ENCODE results near the gene OR52E6.
A peak's percentile ranks its signal among the peaks of the same experiment; 100 is the strongest.

OR52E6 gene

DNA sequence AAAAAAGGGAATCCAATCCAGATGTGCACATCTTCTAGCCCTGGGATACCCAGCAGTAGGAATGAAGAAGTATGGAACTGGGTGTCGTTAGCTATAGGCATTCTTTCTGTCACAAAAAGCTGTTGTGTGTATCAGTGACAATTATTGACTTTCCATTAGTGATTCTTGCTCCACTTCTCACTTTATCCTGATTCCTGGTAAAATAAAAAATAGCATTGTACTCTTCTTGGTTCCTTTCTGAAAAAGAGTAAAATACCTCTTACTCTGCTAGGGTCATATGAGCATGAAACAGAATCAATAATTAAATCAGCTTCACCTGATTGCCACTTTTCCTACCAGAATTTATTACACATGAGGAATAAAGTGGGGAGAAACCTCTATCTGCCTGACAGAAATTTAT lies at the start of gene OR52E6:
Gene OR52E6 (minus strand): TSS at position 101 of the 400 bp plus-strand sequence. CDS start 0 bp downstream, at position 101.
- DNase-seq (ENCODE audit: low read depth in 3 of 3), result no peak

DNA sequence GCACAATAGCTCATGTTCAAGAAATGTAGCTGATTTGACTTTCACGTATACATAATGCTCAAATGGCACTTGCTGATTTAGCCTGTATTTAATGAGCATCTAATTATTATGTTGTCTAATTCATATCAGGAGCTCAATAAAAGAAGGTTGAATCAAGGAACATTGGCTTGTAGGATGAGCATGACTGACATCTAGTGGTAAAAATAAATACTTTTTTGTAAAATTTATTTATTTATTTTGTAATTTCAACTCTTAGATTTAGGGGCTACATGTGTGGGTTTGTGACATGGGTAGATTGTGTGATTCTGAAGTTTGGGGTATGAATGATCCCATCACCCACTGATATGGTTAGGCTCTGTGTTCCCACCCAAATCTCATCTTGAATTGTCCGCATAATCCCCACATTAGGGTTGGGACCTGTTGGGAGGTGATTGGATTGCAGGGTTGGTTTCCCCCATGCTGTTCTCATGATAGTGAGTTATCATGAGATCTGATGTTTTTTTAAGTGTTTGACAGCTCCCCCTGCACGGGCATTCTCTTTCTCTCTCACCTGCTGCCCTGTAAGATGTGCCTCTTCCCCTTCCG lies 49.6 kb upstream of the OR52E6 start:
- DNase-seq (ENCODE audit: low read depth in 3 of 3), result no peak

DNA sequence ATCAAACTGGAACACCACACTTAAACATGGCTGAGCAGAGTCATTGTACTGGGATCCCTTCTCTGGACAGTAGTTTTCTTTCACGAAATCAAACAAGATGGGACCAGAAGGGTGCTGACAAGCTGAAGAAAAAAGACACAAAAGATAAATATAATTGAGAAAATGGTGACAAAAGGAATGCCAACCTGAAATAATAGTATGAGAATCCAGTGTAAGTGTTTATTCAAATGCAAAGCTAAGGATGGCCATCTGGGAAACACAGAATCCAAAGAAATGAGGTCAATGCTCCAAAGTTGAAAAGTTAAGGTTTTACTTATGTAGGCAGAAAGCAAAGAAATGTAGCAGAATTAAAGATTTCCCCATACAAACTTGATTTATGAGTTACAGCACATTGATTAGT lies 46.0 kb upstream of the OR52E6 start:
- no peak for DNase-seq (ENCODE audit: low read depth in 3 of 3)

DNA sequence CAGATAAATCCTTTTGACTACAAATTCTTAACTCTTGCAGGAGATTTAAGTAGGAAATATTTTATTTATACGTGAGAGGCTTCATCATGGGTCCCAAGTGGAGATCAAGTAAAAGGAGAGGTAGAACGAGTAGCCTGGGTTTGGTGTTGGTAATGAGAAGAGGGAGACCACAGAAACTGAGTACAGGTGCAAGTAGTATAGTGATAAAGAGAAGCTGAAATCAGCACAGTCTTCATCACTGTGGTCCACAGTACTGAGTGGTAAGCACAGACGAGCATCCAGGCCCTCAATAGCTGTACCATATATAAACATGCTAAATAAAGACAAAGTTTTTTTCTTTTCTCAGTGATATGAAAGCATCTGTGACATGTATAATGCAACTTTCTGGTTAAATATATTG lies 45.5 kb upstream of the OR52E6 start:
- no peak for DNase-seq (ENCODE audit: low read depth in 3 of 3)

DNA sequence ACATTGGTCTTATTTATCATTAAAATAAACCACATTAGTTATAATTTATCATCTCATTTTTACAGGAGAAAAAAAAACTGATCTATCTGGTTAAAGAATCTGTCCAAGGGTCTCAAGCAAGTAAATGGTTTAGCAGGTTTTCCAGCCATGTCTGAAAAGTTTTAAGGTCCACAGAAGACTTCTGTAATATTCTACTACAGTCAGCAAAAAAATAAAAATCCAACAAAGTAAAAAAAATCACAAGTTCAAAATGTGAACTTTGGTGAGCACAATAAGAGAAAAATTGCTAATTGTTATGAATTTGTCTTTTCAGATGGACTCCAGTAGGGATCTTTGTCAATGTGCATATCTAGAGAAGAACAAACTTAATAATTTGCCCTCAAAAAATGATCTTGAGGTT lies 40.1 kb upstream of the OR52E6 start:
- DNase-seq (ENCODE audit: low read depth in 3 of 3), result no peak

DNA sequence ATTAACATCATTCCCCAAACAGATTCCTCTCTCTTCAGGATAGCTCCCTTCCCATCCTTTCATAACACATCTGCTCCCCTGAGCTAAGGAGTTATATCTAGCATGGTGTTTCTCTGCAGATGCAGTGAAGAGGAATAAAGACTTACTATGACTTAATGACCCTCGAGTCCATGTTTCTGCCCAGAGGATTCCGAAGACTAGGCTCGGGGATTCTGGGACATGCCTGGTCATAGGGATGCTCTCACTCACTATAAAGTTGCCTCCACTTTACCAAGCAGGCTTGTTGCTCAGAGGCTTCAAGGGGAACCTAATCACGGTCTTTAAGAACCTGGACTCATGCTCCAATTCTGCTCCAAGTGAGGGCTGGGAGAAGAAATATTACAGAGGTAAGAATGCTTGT lies 38.6 kb upstream of the OR52E6 start, which contains the start of gene OR52E4:
Gene OR52E4 (plus strand): TSS at position 301 of the 400 bp plus-strand sequence. CDS start 3,664 bp downstream, outside the sequence.
- no peak for DNase-seq (ENCODE audit: low read depth in 3 of 3)

DNA sequence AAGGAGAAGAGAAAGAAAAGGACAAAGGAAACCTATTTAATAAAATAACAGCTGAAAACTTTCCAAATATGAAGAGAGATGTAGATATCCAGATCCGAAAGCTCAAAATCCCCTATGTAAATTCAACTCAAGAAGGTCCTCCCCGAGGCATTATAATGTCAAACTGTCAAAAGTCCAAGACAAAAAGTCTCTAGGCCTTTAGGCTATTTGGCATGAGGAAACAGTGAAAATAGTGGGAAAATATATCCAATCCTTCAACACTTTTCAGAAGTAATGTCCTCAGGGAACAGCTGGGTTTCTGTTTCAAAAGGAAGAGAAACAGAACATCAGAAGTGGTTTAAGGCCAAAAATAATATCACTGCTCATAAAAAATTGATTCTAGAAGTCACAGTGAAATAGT lies 36.9 kb upstream of the OR52E6 start:
- DNase-seq (ENCODE audit: low read depth in 3 of 3), result no peak

DNA sequence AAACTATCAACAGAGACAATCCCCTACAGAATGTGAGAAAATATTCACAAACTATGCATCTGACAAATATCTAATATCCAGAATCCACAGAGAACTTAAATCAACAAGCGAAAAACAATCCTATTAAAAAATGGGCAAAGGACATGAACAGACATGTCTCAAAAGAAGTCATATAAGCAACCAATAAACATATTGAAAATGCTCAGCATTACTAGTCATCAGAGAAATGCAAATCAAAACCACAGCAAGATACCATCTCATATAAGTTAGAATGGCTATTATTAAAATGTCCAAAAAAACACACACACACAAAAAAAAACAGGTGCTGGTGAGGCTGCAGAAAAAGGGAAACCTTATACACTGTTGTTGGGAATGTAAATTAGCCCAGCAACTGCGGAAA lies 24.1 kb upstream of the OR52E6 start:
- DNase-seq (ENCODE audit: low read depth in 3 of 3), result no peak

DNA sequence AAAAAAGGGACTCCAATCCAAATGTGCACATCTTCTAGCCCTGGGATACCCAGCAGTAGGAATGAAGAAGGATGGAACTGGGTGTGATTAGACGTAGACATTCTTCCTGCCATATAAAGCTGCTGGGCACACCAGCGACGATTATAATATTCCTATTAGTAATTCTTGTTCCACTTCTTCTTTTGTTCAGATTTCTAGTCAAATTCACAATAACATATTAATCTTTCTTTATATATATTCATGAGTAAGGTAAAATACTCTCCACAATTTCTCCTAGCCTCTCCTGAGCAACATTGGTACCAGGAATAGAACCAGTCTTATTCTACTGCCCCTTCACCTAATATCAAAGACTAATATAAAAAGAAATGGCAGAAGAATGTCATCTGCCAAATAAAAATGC lies 15.9 kb upstream of the OR52E6 start, which contains the start of gene OR52E8:
Gene OR52E8 (minus strand): TSS at position 101 of the 400 bp plus-strand sequence. CDS start 0 bp downstream, at position 101.
- no peak for DNase-seq (ENCODE audit: low read depth in 3 of 3)

DNA sequence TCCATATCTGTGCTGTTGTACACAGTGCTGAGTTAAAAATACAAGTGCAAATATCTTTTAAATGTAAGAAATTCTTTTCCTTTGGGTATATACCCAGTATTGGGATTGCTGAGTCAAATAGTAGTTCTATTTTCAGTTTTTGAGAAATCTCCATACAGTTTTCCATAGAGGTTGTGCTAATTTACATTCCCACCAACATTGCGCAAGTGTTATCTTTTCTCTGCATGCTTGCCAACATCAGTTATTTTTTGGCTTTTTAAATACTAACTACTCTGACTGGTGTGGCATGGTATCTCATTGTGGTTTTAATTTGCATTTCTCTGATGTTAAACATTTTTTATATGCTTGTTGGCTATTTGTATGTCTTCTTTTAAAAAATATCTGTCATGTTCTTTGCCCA lies 9.3 kb upstream of the OR52E6 start:
- DNase-seq (ENCODE audit: low read depth in 3 of 3), result no peak

DNA sequence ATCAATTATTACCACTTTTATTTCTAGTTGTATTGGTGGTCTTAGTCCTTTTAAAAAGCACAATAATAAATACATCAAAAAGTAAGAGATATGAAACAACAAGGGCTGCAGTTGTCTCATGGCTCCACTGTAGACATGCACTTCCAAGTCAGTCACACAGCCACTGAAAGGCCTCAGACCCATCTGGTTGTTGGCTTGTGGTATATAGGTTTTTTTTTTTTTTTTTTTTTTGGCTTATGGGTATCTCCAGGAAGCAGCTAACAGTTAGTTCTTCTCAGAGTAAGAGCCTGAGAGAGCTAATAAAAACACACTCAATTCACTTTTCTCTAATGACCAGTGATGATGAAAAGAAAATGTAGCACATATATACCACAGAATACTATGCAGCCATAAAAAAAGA lies 6.0 kb upstream of the OR52E6 start:
- no peak for DNase-seq (ENCODE audit: low read depth in 3 of 3)

DNA sequence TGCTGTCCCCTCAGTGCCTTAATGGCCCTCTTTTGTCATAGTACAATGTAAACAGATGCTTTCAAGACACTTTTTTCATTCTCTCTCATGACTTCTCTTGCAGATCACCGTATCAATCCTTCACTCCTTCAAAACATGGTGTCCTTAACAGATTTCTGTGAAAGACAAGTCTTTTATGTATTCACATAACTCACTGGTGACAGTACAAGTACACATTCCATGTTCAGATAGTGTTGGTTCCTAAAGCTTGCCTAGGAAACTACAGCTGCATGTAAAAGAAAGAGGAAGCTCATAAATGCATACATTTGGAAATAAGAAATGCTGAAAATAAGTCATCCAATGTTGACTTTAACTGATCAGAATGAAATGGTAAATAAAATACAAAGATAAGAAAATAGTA lies 5.0 kb upstream of the OR52E6 start:
- no peak for DNase-seq (ENCODE audit: low read depth in 3 of 3)

DNA sequence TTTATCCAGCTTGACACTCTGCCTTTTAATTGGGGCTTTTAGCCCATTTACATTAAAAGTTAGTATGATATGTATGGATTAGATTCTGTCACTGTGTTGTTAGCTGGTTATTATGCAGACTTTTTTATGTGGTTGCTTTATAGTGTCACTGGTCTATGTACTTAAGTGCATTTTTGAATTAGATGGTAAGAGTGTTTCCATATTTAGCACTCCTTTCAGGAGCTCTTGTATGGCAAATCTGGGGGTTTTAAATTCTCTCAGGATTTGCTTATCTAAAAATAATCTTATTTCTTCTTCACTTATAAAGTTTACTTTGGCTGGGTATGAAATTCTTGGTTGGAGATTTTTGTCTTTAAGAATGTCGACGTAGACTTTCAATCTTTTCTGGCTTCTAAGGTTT lies 4.0 kb downstream of the OR52E6 start:
- no peak for DNase-seq (ENCODE audit: low read depth in 3 of 3)

DNA sequence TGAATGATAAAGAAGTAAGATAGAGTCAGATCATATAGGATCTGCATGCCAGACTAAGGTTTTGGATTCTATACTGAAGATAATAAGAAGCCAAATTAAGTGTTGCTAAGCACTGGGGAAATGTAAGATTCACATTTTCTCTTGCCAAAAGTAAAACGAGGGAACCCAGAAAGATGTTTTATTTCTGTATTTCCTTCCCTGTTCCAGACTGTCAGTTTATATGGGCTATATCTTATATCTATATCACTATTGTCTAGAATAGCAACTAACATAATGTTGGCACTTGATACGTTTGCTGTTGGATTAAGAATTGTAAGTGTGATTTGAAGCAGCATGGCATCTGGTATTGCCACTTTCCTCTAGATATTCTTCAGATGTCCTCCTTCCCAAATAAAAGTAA lies 8.3 kb downstream of the OR52E6 start:
- no peak for DNase-seq (ENCODE audit: low read depth in 3 of 3)

DNA sequence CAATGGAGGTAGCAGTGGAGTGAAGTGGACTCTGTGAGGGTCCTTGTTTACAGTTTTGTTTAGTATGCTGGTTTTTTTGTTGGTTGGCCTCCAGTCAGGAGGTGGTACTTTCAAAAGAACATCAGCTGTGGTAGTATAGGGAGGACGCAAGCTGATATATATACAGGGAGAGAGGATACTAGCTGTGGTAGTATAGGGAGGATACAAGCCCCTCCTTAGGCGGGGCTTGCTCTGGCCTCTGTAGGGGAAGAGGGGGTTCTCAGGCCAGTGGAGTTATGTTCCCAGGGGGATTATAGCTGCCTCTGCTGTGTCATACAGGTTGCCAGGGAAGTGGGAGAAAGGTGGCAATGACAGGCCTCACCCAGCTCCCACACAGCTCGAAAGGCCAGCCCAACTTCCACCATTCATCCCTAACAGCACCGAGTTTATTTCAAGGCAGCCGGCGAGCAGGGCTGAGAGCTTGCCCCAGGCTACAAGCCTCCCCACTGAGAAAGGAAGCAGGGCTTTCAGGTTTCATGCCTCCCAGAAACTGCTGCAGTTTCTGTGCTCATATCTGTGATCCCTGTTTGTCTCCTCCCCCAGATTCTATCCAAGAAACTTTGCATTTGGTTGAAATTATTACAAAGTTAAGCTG lies 10.4 kb downstream of the OR52E6 start:
- no peak for DNase-seq (ENCODE audit: low read depth in 3 of 3)

DNA sequence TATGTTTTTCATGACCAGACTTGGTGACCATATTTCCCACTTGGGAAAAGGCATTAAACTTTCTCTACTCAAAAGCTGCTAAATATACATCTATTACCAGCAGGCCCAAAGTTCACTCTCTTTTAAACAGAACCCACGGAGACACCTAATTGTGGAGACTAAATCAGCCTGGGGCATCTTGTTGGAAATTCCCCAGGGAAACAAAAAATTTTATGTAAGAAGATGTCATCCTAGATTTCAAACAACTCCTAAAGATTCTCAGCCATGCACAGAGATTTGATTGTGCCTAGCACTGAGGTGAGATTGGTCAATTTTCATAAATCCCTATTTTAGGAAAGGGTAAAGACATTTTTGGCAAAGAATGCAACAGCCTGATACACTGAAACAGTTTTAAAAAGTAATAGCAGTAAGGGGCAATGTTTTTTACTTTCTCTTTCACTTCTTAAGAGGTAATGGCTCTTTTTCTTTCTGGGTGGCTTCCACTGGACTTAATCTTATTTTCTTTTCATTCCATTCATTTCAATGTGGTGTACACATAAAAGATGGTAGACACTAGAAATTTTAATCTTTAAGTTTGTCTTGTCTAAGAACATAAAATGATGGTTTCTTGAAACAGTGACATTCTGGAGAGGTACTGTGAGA lies 23.3 kb downstream of the OR52E6 start:
- DNase-seq (ENCODE audit: low read depth in 3 of 3), result no peak

DNA sequence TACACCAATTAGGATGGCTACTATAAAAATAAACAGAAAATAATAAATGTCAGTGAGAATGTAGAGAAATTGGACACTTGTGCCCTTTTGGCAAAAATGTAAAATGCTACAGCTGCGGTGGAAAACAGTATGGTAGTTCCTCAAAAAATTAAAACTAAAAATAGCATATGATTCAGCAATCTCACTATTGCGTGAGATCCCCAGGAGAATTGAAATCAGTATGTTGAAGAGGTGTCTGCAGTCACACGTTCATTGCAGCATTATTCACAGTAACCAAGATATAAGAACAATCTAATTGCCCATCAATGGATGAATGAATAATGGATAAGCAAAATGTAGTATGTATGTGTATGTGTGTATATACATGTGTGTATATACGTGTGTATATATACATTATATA lies 26.2 kb downstream of the OR52E6 start:
- no peak for DNase-seq (ENCODE audit: low read depth in 3 of 3)

DNA sequence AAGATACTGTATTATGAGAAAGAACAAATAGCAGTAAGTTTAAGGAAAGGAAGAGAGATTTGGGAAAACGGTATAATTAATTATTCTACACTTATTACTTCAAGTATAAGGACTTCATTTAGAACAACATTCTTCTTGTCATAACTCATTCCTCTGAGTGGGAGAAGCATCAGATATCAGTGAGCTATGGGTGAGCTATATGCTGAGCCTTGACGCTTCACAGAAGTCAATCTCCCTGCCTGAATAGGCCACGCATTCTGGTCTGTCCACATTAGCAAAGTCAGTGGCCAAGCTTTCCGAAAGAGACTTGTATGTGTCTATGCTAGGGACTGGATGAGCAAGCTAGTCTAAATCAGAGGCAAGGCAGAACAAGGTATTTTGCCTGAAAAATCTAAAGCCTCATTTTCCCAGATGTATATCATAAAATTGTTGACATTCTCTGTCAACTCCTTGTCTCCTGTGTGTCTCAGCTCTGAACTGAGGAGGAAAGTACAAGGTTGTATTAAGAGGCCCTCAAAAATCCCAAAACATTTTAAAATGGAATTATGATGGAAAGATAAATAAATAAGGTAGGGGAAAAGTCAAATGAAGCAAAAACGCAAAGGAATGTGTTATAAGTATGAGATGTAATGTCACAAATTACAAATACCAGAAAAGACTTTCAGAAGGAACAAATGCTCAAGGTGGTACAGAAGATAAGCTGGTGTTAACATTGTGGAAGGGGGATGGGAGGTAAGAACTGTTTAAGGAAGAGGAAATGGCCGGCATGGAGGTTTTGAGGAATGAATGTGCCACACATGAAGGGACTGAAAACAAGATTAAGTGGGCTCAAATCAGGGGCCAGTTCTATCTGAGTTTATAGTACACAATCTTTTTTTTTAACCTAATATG lies 31.5 kb downstream of the OR52E6 start:
- no peak for DNase-seq (ENCODE audit: low read depth in 3 of 3)

DNA sequence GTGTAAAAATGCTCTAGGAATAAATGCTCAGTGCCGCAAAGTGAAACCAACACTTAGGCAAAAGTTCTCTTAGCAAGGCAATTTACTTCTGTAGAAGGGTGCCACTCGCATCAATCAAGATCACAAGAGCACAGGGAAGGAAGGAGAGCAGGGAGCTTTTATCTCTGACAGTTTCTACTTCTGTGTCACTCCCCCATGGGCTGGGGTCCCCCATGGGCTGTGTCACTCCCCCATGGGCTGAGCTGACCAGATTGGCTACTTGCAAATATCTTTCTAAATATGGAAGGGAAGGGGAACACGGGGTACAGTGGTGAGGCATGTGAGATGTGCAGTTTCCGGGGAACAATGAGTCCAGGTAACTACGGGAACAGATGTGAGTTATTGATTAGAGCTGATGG lies 32.6 kb downstream of the OR52E6 start:
- no peak for DNase-seq (ENCODE audit: low read depth in 3 of 3)

DNA sequence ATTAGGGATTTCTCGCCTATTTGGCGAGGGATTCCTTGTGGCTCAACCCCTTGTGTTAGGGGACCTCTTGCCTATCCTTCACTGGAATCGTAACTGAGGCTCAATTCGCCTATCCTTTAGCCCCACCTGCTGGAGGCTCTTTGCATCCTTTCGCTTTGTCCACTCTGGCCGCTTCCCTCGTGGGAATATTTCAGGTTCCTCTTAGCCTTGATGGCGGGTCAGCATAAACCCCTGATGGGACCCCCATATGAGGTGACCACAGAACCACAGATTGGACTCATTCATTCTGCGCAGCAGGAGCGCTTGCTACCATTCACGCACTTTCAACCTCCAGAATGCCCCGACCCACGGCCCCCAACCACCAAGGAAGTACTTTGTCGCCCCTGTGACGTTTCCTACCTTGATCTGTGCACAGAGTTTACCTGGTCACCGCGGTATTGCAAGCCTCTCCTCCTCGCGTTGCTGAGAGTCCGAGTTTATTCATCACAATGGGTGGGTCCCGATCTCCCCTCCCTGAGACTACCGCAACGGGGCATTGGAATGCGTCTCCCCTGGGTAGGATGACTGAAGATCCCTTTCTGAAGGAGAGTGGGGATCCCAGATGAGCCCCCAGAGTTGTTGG lies 33.1 kb downstream of the OR52E6 start, which contains the start of gene OR52N2:
Gene OR52N2 (plus strand): TSS at position 425 of the 622 bp plus-strand sequence. CDS start 11,412 bp downstream, outside the sequence.
- DNase-seq (ENCODE audit: low read depth in 3 of 3), result peak; percentile 33 to 64 (median 51)

DNA sequence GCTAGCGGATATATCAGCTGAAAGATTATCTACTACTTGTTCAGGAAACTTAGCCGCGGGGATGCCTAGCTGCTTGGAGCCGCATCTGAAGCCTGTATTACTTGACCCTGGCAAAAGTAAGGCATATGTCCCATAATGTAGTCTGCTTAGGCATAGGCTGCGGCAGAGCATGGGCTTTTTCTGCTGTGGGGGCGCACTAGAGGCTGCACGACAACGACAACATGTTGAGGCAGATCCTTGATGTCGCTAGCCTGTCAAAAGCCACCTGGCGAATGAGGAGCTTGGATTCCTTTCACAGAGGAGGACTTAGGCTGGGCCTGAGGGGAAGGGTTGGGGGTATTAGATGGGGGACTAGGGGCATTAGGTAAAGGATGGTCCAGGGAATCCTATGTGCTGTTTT lies 34.1 kb downstream of the OR52E6 start:
- no peak for DNase-seq (ENCODE audit: low read depth in 3 of 3)

DNA sequence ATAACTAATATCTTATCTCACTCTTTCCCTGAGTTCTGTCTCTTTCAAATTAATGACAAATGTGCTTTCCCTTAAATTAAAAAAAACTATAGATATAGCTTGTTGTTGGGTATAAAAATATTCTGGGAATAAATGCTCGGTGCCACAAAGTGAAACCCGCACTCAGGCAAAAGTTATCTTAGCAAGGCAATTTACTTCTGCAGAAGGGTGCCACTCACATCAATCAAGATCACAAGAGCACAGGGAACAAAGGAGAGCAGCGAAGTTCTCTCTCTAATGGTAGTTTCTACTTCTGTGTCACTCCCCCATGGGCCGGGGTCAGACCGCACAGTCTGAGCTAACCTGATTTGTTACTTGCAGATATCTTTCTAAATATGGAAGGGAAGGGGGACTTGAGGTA lies 37.7 kb downstream of the OR52E6 start:
- no peak for DNase-seq (ENCODE audit: low read depth in 3 of 3)

Data from stimulated activated CD4-positive, alpha-beta T cell treated with anti-CD3 and anti-CD28 coated beads, TNF-alpha, amount 100 ng/mL, for 24 hours (primary cell).